H1 (cell line): ENCODE measurements around the gene NDUFA8. TPM values are rescaled to one million over a fixed set of nuclear protein-coding genes. Genes with fewer than 3 reads are reported as not detected.

ENCODE experiments used
- CTCF ChIA-PET: fragments of 300-600 bp; sonication (Branson Sonifier 250); formaldehyde crosslinking; loops from one replicate; lab custom pipeline; 2021; ENCODE audit not compliant: partially characterized antibody; lab: Charles Lee
- POLR2A ChIA-PET: fragments of 300-600 bp; sonication (Branson Sonifier 250); formaldehyde crosslinking; loops from one replicate; lab custom pipeline; 2021; ENCODE audit warnings: inconsistent platforms; ENCODE audit not compliant: partially characterized antibody; lab: Charles Lee
- DNase-seq, 2 experiments: peaks; one replicate each; pipeline versions ENCODE4 v3.0.0 to v3.0.0-alpha.2; 2010 to 2022; ENCODE audit warnings: low spot score in 2 of 2, low read depth in 1 of 2, mixed read lengths in 1 of 2
- FAIRE-seq: peaks from 2 replicates; lab custom pipeline; 2011; peaks lifted over from hg19 to GRCh38; lab: Jason Lieb, UNC
- H2AFZ ChIP-seq: 2 replicates; pipeline ENCODE4 v1.8.1; 2012; ENCODE audit warnings: low read length, inconsistent platforms
- H2AK5ac ChIP-seq: 2 replicates; pipeline ENCODE4 v1.6.1; 2013; ENCODE audit warnings: low read depth, low read length
- H2BK120ac ChIP-seq: replicated peaks from 2 replicates; pipeline ENCODE3; 2013; ENCODE audit warnings: low read depth, low read length, inconsistent platforms
- H2BK12ac ChIP-seq: 2 replicates; pipeline ENCODE4 v1.6.1; 2013; ENCODE audit warnings: low read depth, low read length
- H2BK15ac ChIP-seq: 2 replicates; pipeline ENCODE4 v1.6.1; 2013; ENCODE audit warnings: low read length
- H2BK20ac ChIP-seq: 2 replicates; pipeline ENCODE4 v1.6.1; 2013; ENCODE audit warnings: low read length
- H2BK5ac ChIP-seq: 2 replicates; pipeline ENCODE4 v1.6.1; 2013; ENCODE audit warnings: low read depth, low read length
- H3K14ac ChIP-seq: 2 replicates; pipeline ENCODE4 v1.6.1; 2013; ENCODE audit warnings: inconsistent platforms; ENCODE audit not compliant: insufficient read length
- H3K18ac ChIP-seq: 2 replicates; pipeline ENCODE4 v1.6.1; 2013; ENCODE audit warnings: low read length; ENCODE audit errors: extremely low read depth
- H3K23ac ChIP-seq: 2 replicates; pipeline ENCODE4 v1.6.1; 2013; ENCODE audit warnings: inconsistent platforms; ENCODE audit not compliant: insufficient read length
- H3K23me2 ChIP-seq: 2 replicates; pipeline ENCODE4 v1.6.1; 2013; ENCODE audit warnings: low read depth, low read length
- H3K27ac ChIP-seq: 2 replicates; pipeline ENCODE4 v1.6.1; 2011; ENCODE audit warnings: low read depth, low read length, inconsistent platforms
- H3K27me3 ChIP-seq, 4 experiments: replicated peaks in 1 of 4; 1 replicate in 1 of 4; 2 replicates in 3 of 4; pipeline versions ENCODE4 v1.6.1 to v1.8.1; 2011 to 2013; ENCODE audit warnings: low read length in 3 of 4, mild to moderate bottlenecking in 3 of 4, inconsistent platforms in 2 of 4, mixed read lengths in 2 of 4, moderate library complexity in 1 of 4; ENCODE audit not compliant: control insufficient read depth in 3 of 4, insufficient read depth in 3 of 4; ENCODE audit errors: extremely low read depth in 1 of 4
- H3K36me3 ChIP-seq, 4 experiments: 2 replicates each; pipeline versions ENCODE4 v1.6.1 to v1.8.1; 2011 to 2013; ENCODE audit warnings: mild to moderate bottlenecking in 4 of 4, low read length in 3 of 4, moderate library complexity in 2 of 4, control low read depth in 1 of 4, inconsistent platforms in 1 of 4; ENCODE audit not compliant: insufficient read depth in 4 of 4, control insufficient read depth in 2 of 4
- H3K4ac ChIP-seq: replicated peaks from 2 replicates; pipeline ENCODE3; 2013; ENCODE audit warnings: low read length, low read depth, mixed read lengths, inconsistent platforms; ENCODE audit not compliant: insufficient read length
- H3K4me1 ChIP-seq, 4 experiments: replicated peaks in 1 of 4; 1 replicate in 1 of 4; 2 replicates in 3 of 4; pipeline versions ENCODE4 v1.6.1 to v1.8.1; 2011 to 2013; ENCODE audit warnings: low read length in 3 of 4, inconsistent platforms in 2 of 4, mixed read lengths in 1 of 4; ENCODE audit not compliant: insufficient read depth in 4 of 4, control insufficient read depth in 3 of 4
- H3K4me2 ChIP-seq, 2 experiments: 2 replicates each; pipeline versions ENCODE4 v1.6.1 to v1.8.1; 2011 to 2013; ENCODE audit warnings: low read depth in 2 of 2, low read length in 2 of 2, control low read depth in 1 of 2, inconsistent platforms in 1 of 2, mild to moderate bottlenecking in 1 of 2; ENCODE audit not compliant: insufficient read depth in 1 of 2
- H3K4me3 ChIP-seq, 4 experiments: fragments of 200-600, 300-600 bp in 1 of 4; sonication (generic), shearing (Covaris generic), sonication (Bioruptor Twin) in 1 of 4; 2 replicates each; pipeline versions ENCODE4 v1.5.1 to v1.8.1; 2011 to 2016; ENCODE audit warnings: low read length in 4 of 4, low read depth in 3 of 4, control low read depth in 2 of 4, inconsistent platforms in 2 of 4, mild to moderate bottlenecking in 2 of 4, mixed read lengths in 1 of 4, moderate library complexity in 1 of 4; ENCODE audit not compliant: insufficient read depth in 2 of 4; ENCODE audit errors: extremely low read depth in 1 of 4
- H3K56ac ChIP-seq: replicated peaks from 2 replicates; pipeline ENCODE3; 2013; ENCODE audit warnings: low read depth, mild to moderate bottlenecking, mixed read lengths, low read length, inconsistent platforms; ENCODE audit not compliant: insufficient read length
- H3K79me1 ChIP-seq: 2 replicates; pipeline ENCODE4 v1.6.1; 2013; ENCODE audit warnings: low read depth, low read length, control low read depth
- H3K79me2 ChIP-seq, 2 experiments: 2 replicates each; pipeline versions ENCODE4 v1.6.1 to v1.8.1; 2012 to 2013; ENCODE audit warnings: low read length in 2 of 2, mild to moderate bottlenecking in 2 of 2, inconsistent platforms in 1 of 2; ENCODE audit not compliant: insufficient read depth in 2 of 2, control insufficient read depth in 1 of 2
- H3K9ac ChIP-seq, 4 experiments: replicated peaks in 1 of 4; 1 replicate in 1 of 4; 2 replicates in 3 of 4; pipeline versions ENCODE4 v1.6.1 to v1.8.1; 2011 to 2013; ENCODE audit warnings: low read depth in 3 of 4, low read length in 3 of 4, control low read depth in 2 of 4, mild to moderate bottlenecking in 2 of 4, moderate library complexity in 2 of 4, inconsistent platforms in 1 of 4; ENCODE audit errors: extremely low read depth in 1 of 4
- H3K9me3 ChIP-seq, 2 experiments: 2 replicates each; pipeline versions ENCODE4 v1.6.1 to v1.8.1; 2012 to 2013; ENCODE audit warnings: mild to moderate bottlenecking in 2 of 2, moderate library complexity in 2 of 2, control low read depth in 1 of 2, inconsistent platforms in 1 of 2, low read depth in 1 of 2, low read length in 1 of 2, mixed read lengths in 1 of 2; ENCODE audit not compliant: insufficient read depth in 2 of 2
- H4K20me1 ChIP-seq, 2 experiments: replicated peaks in 1 of 2; 2 replicates each; pipeline versions ENCODE3 to v1.8.1; 2011 to 2013; ENCODE audit warnings: inconsistent platforms in 2 of 2, low read length in 2 of 2, mild to moderate bottlenecking in 1 of 2; ENCODE audit not compliant: insufficient read depth in 2 of 2, control insufficient read depth in 1 of 2
- H4K5ac ChIP-seq: 2 replicates; pipeline ENCODE4 v1.6.1; 2013; ENCODE audit warnings: low read length, low read depth, mixed read lengths, inconsistent platforms; ENCODE audit not compliant: insufficient read length
- H4K8ac ChIP-seq: 2 replicates; pipeline ENCODE4 v1.8.0; 2013; ENCODE audit warnings: mild to moderate bottlenecking, moderate library complexity, low read length, inconsistent platforms; ENCODE audit not compliant: insufficient read depth; ENCODE audit errors: extremely low read depth
- H4K91ac ChIP-seq: replicated peaks from 2 replicates; pipeline ENCODE3; 2013; ENCODE audit warnings: low read length, mixed read lengths, inconsistent platforms; ENCODE audit not compliant: insufficient read length
- CEBPB ChIP-seq: IDR thresholded peaks from 2 replicates; pipeline ENCODE4 v1.6.1; 2012; ENCODE audit warnings: low read depth, low read length
- CHD1 ChIP-seq: IDR thresholded peaks from 2 replicates; pipeline ENCODE4 v1.6.1; 2012; ENCODE audit warnings: low read depth, low read length, improper control_type of control experiment
- JUN ChIP-seq: IDR thresholded peaks from 2 replicates; pipeline ENCODE4 v1.6.1; 2011; ENCODE audit warnings: low read depth, mild to moderate bottlenecking, improper control_type of control experiment, low read length
- RBBP5 ChIP-seq: IDR thresholded peaks from 2 replicates; pipeline ENCODE4 v1.7.1; 2012; ENCODE audit warnings: low read depth, mild to moderate bottlenecking, inconsistent platforms, low read length, moderate library complexity, borderline replicate concordance
- SIRT6 ChIP-seq: IDR thresholded peaks from one replicate; pipeline ENCODE4 v1.7.1; 2012; ENCODE audit warnings: low read length, inconsistent platforms
- SP2 ChIP-seq: IDR thresholded peaks from 2 replicates; pipeline ENCODE4 v1.6.1; 2012; ENCODE audit warnings: mild to moderate bottlenecking, low read length, inconsistent platforms
- TAF1 ChIP-seq: IDR thresholded peaks from 2 replicates; pipeline ENCODE4 v1.6.1; 2011; ENCODE audit warnings: mild to moderate bottlenecking, low read depth, low read length
- WGBS, 2 experiments: shearing (Covaris generic) in 1 of 2; methylation state at CpG; one replicate each; pipeline versions ENCODE4 v1.1.6 to v1.1.7; 2013 to 2015; ENCODE audit warnings: low lambda C conversion rate in 2 of 2, mixed read lengths in 2 of 2, inconsistent platforms in 1 of 2, low coverage in 1 of 2, missing lambda C conversion rate in 1 of 2; ENCODE audit not compliant: insufficient replicate concordance in 2 of 2, insufficient coverage in 1 of 2, insufficient read length in 1 of 2; ENCODE audit errors: extremely low coverage in 1 of 2, missing lambda C conversion rate in 1 of 2; 5-methylcytosine and 5-hydroxymethylcytosine counted together
- polyA plus RNA-seq, 7 experiments: library from polyadenylated mRNA; depleted of rRNA in 3 of 7; stranded (reverse) in 5 of 7; unstranded in 2 of 7; fragments of >200 nt in 5 of 7; fragments of 200-250 nt in 2 of 7; gene quantifications; 1 replicate in 5 of 7; 2 replicates in 1 of 7; 4 replicates in 1 of 7; pipeline versions ENCODE4 v1.2.1 to v1.2.3, GENCODE V29; 2011 to 2013; ENCODE audit warnings: missing spikeins in 2 of 7, mixed read lengths in 2 of 7
- total RNA-seq: library from RNA; stranded (reverse); fragmentation: NEBNext Ultra II Directional; extraction: Animal tissue kit (Norgen Biotek cat#: 25700); gene quantifications from 2 replicates; pipeline ENCODE4 v1.2.1, GENCODE V29; 2021
- TF ChIP-seq, protein P1 (sequence below): IDR thresholded peaks from 2 replicates; pipeline ENCODE4 v1.6.1; 2012; ENCODE audit warnings: inconsistent platforms
- TF ChIP-seq, protein P2 (sequence below): IDR thresholded peaks from 2 replicates; pipeline ENCODE4 v1.6.1; 2011; ENCODE audit warnings: low read length, improper control_type of control experiment

The NDUFA8 gene
- total and polyA plus RNA-seq, 2 of the 8 experiments (the other 6 are each of a cell fraction or from before 2014, with no cell fraction given): 61.0 to 73.8 TPM

DNA sequence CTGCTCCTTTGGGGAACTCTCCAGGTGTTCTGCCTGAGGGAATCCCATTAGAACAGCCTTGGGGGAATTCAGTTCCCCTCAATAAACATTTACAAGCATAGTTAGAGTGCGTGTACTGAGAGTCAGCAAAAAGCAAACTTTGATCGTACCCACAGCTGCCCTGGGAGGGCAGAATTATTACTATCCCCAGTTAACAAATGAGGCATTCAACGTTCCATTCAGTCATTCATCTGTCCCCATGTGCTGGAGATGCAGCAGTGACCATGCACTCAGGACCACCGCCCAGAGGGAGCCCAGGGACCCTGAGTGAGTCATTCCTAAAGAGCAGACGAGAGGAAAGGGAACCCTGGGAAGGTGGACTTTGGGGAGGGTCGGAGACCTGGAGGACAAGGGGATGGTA is 47.3 kb downstream of the NDUFA8 start:
- H2AK5ac ChIP-seq: no peak overlapping the region
- H3K4me3 ChIP-seq: no peak overlapping the region; a peak in 1 of 8 replicates
- H3K23ac ChIP-seq: no peak overlapping the region
- no peak overlapping the region; the same call in 1 of the 2 replicates for H2BK20ac ChIP-seq
- H3K9me3 ChIP-seq: no peaks in the 10 kb centered on the region
- H3K79me2 ChIP-seq: no peaks in the 10 kb centered on the region
- no peaks in the 10 kb centered on the region for H4K20me1 ChIP-seq
- no peaks in the 10 kb centered on the region for H3K36me3 ChIP-seq
- H4K5ac ChIP-seq: no peak overlapping the region
- H3K56ac ChIP-seq: no peak overlapping the region
- peaks cover 8 to 19% (median 13%) of the 10 kb centered on the region in 4 experiments for H3K4me1 ChIP-seq
- ChIA-PET CTCF (interaction anchor here (1.2 to 12.5 kb wide), 4 partner anchors 11 to 239 kb away, joined by 4 to 192 read pairs (median 50); no protein-coding TSS in a partner anchor), POLR2A (no interaction called here)
- H3K9ac ChIP-seq: no peak overlapping the region; a peak in 1 of 7 replicates
- H3K18ac ChIP-seq: no peak overlapping the region
- 90% methylated on average over 6 of the region's 6 CpGs; no CpG with 5 or more reads in 1 of the 2 experiments for WGBS, 2 experiments
- no peak overlapping the region for H2BK15ac ChIP-seq
- H3K23me2 ChIP-seq: no peaks in the 10 kb centered on the region
- no peaks in the 10 kb centered on the region; a peak in 2 of 7 replicates for H3K27me3 ChIP-seq
- H2AFZ ChIP-seq: no peak overlapping the region
- no peak overlapping the region for H4K91ac ChIP-seq
- no peak overlapping the region for H2BK12ac ChIP-seq
- no peak overlapping the region for H3K14ac ChIP-seq
- DNase-seq: no peak
- no peak overlapping the region for H3K4me2 ChIP-seq
- no peak overlapping the region for H2BK5ac ChIP-seq
- H4K8ac ChIP-seq: no peak overlapping the region
- no peaks in the 10 kb centered on the region for H3K79me1 ChIP-seq
- FAIRE-seq: no peak
- TF ChIP-seq RBBP5 (no peak), JUN (no peak), TAF1 (no peak), CHD1 (no peak), CEBPB (no peak), SIRT6 (no peak), SP2 (no peak)
- TF ChIP-seq, protein P1, sequence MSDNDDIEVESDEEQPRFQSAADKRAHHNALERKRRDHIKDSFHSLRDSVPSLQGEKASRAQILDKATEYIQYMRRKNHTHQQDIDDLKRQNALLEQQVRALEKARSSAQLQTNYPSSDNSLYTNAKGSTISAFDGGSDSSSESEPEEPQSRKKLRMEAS: no peak
- TF ChIP-seq, protein P2, sequence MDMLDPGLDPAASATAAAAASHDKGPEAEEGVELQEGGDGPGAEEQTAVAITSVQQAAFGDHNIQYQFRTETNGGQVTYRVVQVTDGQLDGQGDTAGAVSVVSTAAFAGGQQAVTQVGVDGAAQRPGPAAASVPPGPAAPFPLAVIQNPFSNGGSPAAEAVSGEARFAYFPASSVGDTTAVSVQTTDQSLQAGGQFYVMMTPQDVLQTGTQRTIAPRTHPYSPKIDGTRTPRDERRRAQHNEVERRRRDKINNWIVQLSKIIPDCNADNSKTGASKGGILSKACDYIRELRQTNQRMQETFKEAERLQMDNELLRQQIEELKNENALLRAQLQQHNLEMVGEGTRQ: no peak
- no peak overlapping the region for H3K27ac ChIP-seq
- H2BK120ac ChIP-seq: no peak overlapping the region
- no peak overlapping the region for H3K4ac ChIP-seq
